Tibial artery (tissue), 4 donors: Measurements from ENCODE around the gene WDR89.

ENCODE experiments used
- DNase-seq, 2 donors: peaks; one replicate each; pipeline ENCODE4 v3.0.0-alpha.2; 2019
- H3K27ac ChIP-seq, 2 donors: fragments of 200-600 bp; sonication (generic) in 1 of 2; 1 replicate in 1 of 2; 2 replicates in 1 of 2; pipeline ENCODE4 v1.5.1; 2018 to 2019; ENCODE audit warnings: mild to moderate bottlenecking in 1 of 2
- H3K27me3 ChIP-seq, 2 donors: fragments of 200-600 bp; sonication (generic) in 1 of 2; one replicate each; pipeline versions ENCODE4 v1.5.1 to v1.6.0; 2016 to 2019
- H3K36me3 ChIP-seq, 3 donors: fragments of 200-600 bp; sonication (generic) in 2 of 3; one replicate each; pipeline ENCODE4 v1.5.1; 2016 to 2019; ENCODE audit warnings: mild to moderate bottlenecking in 2 of 3
- H3K4me1 ChIP-seq, 4 donors: fragments of 200-600 bp; sonication (generic) in 2 of 4; 1 replicate in 3 of 4; 2 replicates in 1 of 4; pipeline ENCODE4 v1.5.1; 2016 to 2019
- H3K4me3 ChIP-seq, 2 donors: fragments of 200-600 bp; sonication (generic) in 1 of 2; 1 replicate in 1 of 2; 2 replicates in 1 of 2; pipeline ENCODE4 v1.5.1; 2018 to 2019; ENCODE audit warnings: mild to moderate bottlenecking in 2 of 2
- H3K9me3 ChIP-seq, 3 donors: fragments of 200-600 bp; sonication (generic) in 1 of 3; one replicate each; pipeline ENCODE4 v1.5.1; 2016 to 2019
- intact Hi-C: fragments of 100-400 bp; cut with DNase I; formaldehyde crosslinking; loops from one replicate; pipeline ENCODE4 v1.15.0; 2023; ENCODE audit warnings: low total_unique reads
- TF ChIP-seq, protein P1 (sequence below), 2 experiments: fragments of 200-600 bp in 1 of 2; fragments of 450-650 bp in 1 of 2; IDR thresholded peaks; one replicate each; pipeline ENCODE4 v1.5.1; 2017 to 2019; ENCODE audit warnings: antibody characterized with exemption in 2 of 2, mild to moderate bottlenecking in 1 of 2, moderate library complexity in 1 of 2

The WDR89 gene

DNA sequence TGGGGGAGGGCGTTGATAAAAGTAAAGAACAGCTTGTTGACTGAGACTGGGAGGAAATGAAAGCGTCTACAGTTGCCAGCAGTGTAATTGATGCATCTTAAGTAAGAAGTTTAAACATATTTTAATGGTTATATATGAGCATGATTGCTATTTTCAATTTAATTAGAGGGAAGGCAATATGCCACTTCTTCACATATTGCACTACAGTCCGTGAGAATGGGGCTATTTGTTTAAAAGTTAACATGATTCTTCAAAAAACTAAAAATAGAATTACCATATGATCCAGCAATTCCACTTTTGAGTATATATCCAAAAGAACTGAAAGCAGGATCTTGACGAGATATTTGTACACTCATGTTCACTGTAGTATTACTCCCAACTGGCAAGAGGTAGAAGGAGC is 60.2 kb downstream of the WDR89 start:
- no peak overlapping the region for H3K4me3 ChIP-seq
- H3K9me3 ChIP-seq, result no peaks in the 10 kb centered on the region
- TF ChIP-seq, protein P1, sequence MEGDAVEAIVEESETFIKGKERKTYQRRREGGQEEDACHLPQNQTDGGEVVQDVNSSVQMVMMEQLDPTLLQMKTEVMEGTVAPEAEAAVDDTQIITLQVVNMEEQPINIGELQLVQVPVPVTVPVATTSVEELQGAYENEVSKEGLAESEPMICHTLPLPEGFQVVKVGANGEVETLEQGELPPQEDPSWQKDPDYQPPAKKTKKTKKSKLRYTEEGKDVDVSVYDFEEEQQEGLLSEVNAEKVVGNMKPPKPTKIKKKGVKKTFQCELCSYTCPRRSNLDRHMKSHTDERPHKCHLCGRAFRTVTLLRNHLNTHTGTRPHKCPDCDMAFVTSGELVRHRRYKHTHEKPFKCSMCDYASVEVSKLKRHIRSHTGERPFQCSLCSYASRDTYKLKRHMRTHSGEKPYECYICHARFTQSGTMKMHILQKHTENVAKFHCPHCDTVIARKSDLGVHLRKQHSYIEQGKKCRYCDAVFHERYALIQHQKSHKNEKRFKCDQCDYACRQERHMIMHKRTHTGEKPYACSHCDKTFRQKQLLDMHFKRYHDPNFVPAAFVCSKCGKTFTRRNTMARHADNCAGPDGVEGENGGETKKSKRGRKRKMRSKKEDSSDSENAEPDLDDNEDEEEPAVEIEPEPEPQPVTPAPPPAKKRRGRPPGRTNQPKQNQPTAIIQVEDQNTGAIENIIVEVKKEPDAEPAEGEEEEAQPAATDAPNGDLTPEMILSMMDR (IDR thresholded peaks at IDR 0.05), result no peak
- no peaks in the 10 kb centered on the region for H3K36me3 ChIP-seq
- intact Hi-C loops, result no loop called here
- DNase-seq, result no peak
- H3K27me3 ChIP-seq, result no peaks in the 10 kb centered on the region
- H3K27ac ChIP-seq, result no peak overlapping the region
- no peaks in the 10 kb centered on the region for H3K4me1 ChIP-seq

DNA sequence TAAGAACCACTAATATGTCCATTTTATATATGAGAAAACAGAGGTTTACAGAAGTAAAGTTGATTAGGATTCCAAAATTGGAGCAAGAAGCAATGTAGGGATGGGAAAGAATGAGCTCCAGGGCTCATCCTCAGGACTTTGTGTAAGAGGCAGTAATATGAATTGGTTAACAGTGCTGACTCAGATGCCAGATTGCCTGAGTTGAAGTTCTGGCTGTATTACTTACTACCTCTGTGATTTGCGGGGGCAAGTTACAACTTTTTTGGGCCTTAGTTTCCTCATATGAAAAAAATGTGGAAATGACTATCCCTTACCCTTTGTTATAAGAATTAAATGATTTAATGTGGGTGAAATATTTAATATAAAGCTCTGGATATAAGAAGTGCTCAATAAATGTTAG is 63.4 kb downstream of the WDR89 start:
- no peak for DNase-seq
- no peak overlapping the region for H3K27ac ChIP-seq
- H3K4me1 ChIP-seq, result no peaks in the 10 kb centered on the region
- TF ChIP-seq, protein P1 (IDR thresholded peaks at IDR 0.05), result no peak
- H3K27me3 ChIP-seq, result no peaks in the 10 kb centered on the region
- no peaks in the 10 kb centered on the region for H3K9me3 ChIP-seq
- no peaks in the 10 kb centered on the region for H3K36me3 ChIP-seq
- H3K4me3 ChIP-seq, result no peak overlapping the region
- intact Hi-C loops, result no loop called here

- Histone ChIP-seq H3K27ac (no peak overlapping the region), H3K4me3 (no peak overlapping the region), H3K4me1 (no peaks in the 10 kb centered on the region), H3K27me3 (no peaks in the 10 kb centered on the region), H3K9me3 (no peaks in the 10 kb centered on the region), H3K36me3 (no peaks in the 10 kb centered on the region)
- no peak for DNase-seq
- TF ChIP-seq, protein P1 (IDR thresholded peaks at IDR 0.05), result no peak
- intact Hi-C loops, result no loop called here
These were observed 68.1 kb downstream of the WDR89 start for GRCh38 chr14:63573581-63573980.

- H3K27ac ChIP-seq, result no peak overlapping the region
- no peaks in the 10 kb centered on the region for H3K36me3 ChIP-seq
- H3K9me3 ChIP-seq, result no peaks in the 10 kb centered on the region
- TF ChIP-seq, protein P1 (IDR thresholded peaks at IDR 0.05), result no peak
- H3K27me3 ChIP-seq, result no peaks in the 10 kb centered on the region
- no peak for DNase-seq
- intact Hi-C loops, result no loop called here
- no peak overlapping the region for H3K4me3 ChIP-seq
- no peaks in the 10 kb centered on the region for H3K4me1 ChIP-seq
These were observed 76.2 kb downstream of the WDR89 start for GRCh38 chr14:63565448-63565847.

DNA sequence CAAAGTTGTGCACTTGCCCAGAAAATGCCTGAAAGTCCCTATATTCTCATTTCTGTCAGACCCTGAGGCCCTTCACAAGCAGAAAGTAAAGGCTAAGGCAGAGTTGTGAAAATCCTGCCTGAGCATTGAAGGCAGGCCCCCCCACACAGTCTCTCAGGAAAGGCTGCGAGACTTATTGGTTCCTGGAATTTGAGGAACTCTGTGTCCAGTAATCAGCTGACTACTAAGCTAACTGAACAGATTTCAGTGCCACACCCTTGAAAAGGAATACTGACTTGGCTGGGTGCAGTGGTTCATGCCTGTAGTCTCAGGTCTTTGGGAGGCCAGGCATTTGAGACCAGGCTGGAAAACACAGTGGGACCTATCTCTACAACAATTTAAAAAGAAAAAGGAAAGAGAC is 77.4 kb downstream of the WDR89 start:
- intact Hi-C loops, result no loop called here
- DNase-seq, result peak in 1 of 2 donors; percentile 40
- Histone ChIP-seq H3K4me1 (no peaks in the 10 kb centered on the region), H3K4me3 (no peak overlapping the region), H3K9me3 (no peaks in the 10 kb centered on the region), H3K36me3 (no peaks in the 10 kb centered on the region), H3K27ac (no peak overlapping the region), H3K27me3 (no peaks in the 10 kb centered on the region)
- TF ChIP-seq, protein P1 (IDR thresholded peaks at IDR 0.05), result no peak

GRCh38 chr14:63563370-63564026 is 78.2 kb downstream of the WDR89 start:
- Histone ChIP-seq H3K4me1 (no peaks in the 10 kb centered on the region), H3K27me3 (no peaks in the 10 kb centered on the region), H3K4me3 (no peak overlapping the region), H3K9me3 (no peaks in the 10 kb centered on the region), H3K36me3 (no peaks in the 10 kb centered on the region), H3K27ac (no peak overlapping the region)
- TF ChIP-seq, protein P1 (IDR thresholded peaks at IDR 0.05), result no peak
- DNase-seq, result no peak
- intact Hi-C loops, result no loop called here
